Measurements from ENCODE around the gene PLPP4. TPM values are rescaled to one million over a fixed set of nuclear protein-coding genes. Genes with fewer than 3 reads are reported as not detected.

The PLPP4 gene
- total RNA-seq, 1 experiment from 2014 or later = not detected

GRCh38 chr10:120478386-120478785 lies 21.4 kb downstream of the PLPP4 start:
- Histone ChIP-seq H3K4me1 (ENCODE audit: control insufficient read depth in 1 of 2, insufficient read depth in 2 of 2, low read length in 2 of 2) (no peaks in the 10 kb centered on the region), H3K9me3 (ENCODE audit: control insufficient read depth in 1 of 2, insufficient read depth in 1 of 2, low read depth in 1 of 2, low read length in 2 of 2) (no peaks in the 10 kb centered on the region), H3K9ac (ENCODE audit: low read length) (no peak overlapping the region), H3K79me2 (ENCODE audit: insufficient read depth, low read length) (no peaks in the 10 kb centered on the region), H3K36me3 (ENCODE audit: control insufficient read depth in 1 of 2, insufficient read depth in 2 of 2, low read length in 2 of 2) (no peaks in the 10 kb centered on the region), H4K20me1 (ENCODE audit: insufficient read depth) (no peaks in the 10 kb centered on the region), H3K27ac (ENCODE audit: low read depth, low read length) (no peak overlapping the region), H3K4me2 (ENCODE audit: low read length) (no peak overlapping the region), H3K4me3 (replicated peaks in 1 of 2; ENCODE audit: low read depth in 1 of 2, low read length in 2 of 2) (no peak overlapping the region), H3K9me2 (ENCODE audit: insufficient read depth) (no peaks in the 10 kb centered on the region), H2AFZ (ENCODE audit: low read depth, low read length, poor library complexity, severe bottlenecking) (no peak overlapping the region), H3K27me3 (ENCODE audit: insufficient read depth, low read length) (0 out of 2 replicates have a peak, but pooled peaks cover 9% of the 10 kb centered on the region)
- no peak for TF ChIP-seq JUND (IDR thresholded peaks at IDR 0.05)
- TF ChIP-seq SRF (IDR thresholded peaks at IDR 0.05; ENCODE audit: low read depth) = no peak
- POLR2A ChIA-PET = no interaction called here
- DNase-seq (ENCODE audit: low read depth, low spot score) = no peak
- no peak for ATAC-seq
- intact Hi-C loops (cut with micrococcal nuclease) = no loop called here
- RAD21 ChIA-PET (ENCODE audit: low non-redundant PET in 1 of 2, low total read pairs in 2 of 2, uncharacterized antibody in 2 of 2, unreplicated experiment in 2 of 2) = no interaction called here
- BruUV-seq (replicated peaks) = no TSS peak
- CTCF ChIA-PET = no interaction called here

- CTCF ChIA-PET = no interaction called here
- TF ChIP-seq EGR1 (IDR thresholded peaks at IDR 0.05; ENCODE audit: low read depth) (no peak), TCF7L2 (IDR thresholded peaks at IDR 0.05; ENCODE audit: borderline replicate concordance, extremely low read depth, insufficient read depth, insufficient read length) (no peak)
- H3K9me3 ChIP-seq (ENCODE audit: control insufficient read depth in 1 of 2, insufficient read depth in 1 of 2, low read depth in 1 of 2, low read length in 2 of 2) = no peaks in the 10 kb centered on the region
- POLR2A ChIA-PET = no interaction called here
- H3K9me2 ChIP-seq (ENCODE audit: insufficient read depth) = no peaks in the 10 kb centered on the region
- no peak overlapping the region for H3K27ac ChIP-seq (ENCODE audit: low read depth, low read length)
- no peaks in the 10 kb centered on the region for H3K79me2 ChIP-seq (ENCODE audit: insufficient read depth, low read length)
- H3K4me3 ChIP-seq (replicated peaks in 1 of 2; ENCODE audit: low read depth in 1 of 2, low read length in 2 of 2) = no peak overlapping the region
- H2AFZ ChIP-seq (ENCODE audit: low read depth, low read length, poor library complexity, severe bottlenecking) = no peak overlapping the region
- ATAC-seq (no peak), DNase-seq (ENCODE audit: low read depth, low spot score) (no peak)
- no peak overlapping the region for H3K9ac ChIP-seq (ENCODE audit: low read length)
- H3K36me3 ChIP-seq (ENCODE audit: control insufficient read depth in 1 of 2, insufficient read depth in 2 of 2, low read length in 2 of 2) = no peaks in the 10 kb centered on the region
- H4K20me1 ChIP-seq (ENCODE audit: insufficient read depth) = no peaks in the 10 kb centered on the region
- RAD21 ChIA-PET (ENCODE audit: low non-redundant PET in 1 of 2, low total read pairs in 2 of 2, uncharacterized antibody in 2 of 2, unreplicated experiment in 2 of 2) = no interaction called here
- 0 out of 2 replicates have a peak, but pooled peaks cover 9% of the 10 kb centered on the region for H3K27me3 ChIP-seq (ENCODE audit: insufficient read depth, low read length)
- no peaks in the 10 kb centered on the region for H3K4me1 ChIP-seq (ENCODE audit: control insufficient read depth in 1 of 2, insufficient read depth in 2 of 2, low read length in 2 of 2)
- BruUV-seq (replicated peaks) = no TSS peak
- intact Hi-C loops (cut with micrococcal nuclease) = no loop called here
- no peak overlapping the region for H3K4me2 ChIP-seq (ENCODE audit: low read length)
Observed at GRCh38 chr10:120479506-120479905, 22.5 kb downstream of the PLPP4 start.
